ENCODE measurements around the gene ITPR3. TPM values are rescaled to one million over a fixed set of nuclear protein-coding genes. Genes with fewer than 3 reads are reported as not detected.

The ITPR3 gene
- total RNA-seq, 4 donors from 2014 or later: 76.8 to 101 (median 93.9) TPM

- Histone ChIP-seq H3K36me3 (peaks cover 2 to 90% (median 27%) of the 10 kb centered on the region in 3 donors), H3K9me3 (no peaks in the 10 kb centered on the region), H3K4me1 (peaks cover 0 to 27% (median 0%) of the 10 kb centered on the region in 4 donors), H3K27me3 (no peaks in the 10 kb centered on the region), H3K4me3 (no peak overlapping the region), H3K27ac (no peak overlapping the region)
- WGBS, 2 donors: 86 to 94% methylated on average over 21 of the region's 21 CpGs
- no peak for TF ChIP-seq CTCF (IDR thresholded peaks at IDR 0.05)
- TF ChIP-seq POLR2A (IDR thresholded peaks at IDR 0.05): no peak
- TF ChIP-seq EP300 (IDR thresholded peaks at IDR 0.05): no peak
- no peak for DNase-seq (ENCODE audit: low spot score in 2 of 2)
These were observed 49.1 kb downstream of the ITPR3 start for GRCh38 chr6:33670086-33670660.

GRCh38 chr6:33670971-33671743 is 50.0 kb downstream of the ITPR3 start:
- Histone ChIP-seq H3K4me1 (peaks cover 0 to 27% (median 0%) of the 10 kb centered on the region in 4 donors), H3K27me3 (no peaks in the 10 kb centered on the region), H3K9me3 (no peaks in the 10 kb centered on the region), H3K36me3 (peaks cover 2 to 90% (median 33%) of the 10 kb centered on the region in 3 donors), H3K27ac (peak overlapping the region in 1 of 4 donors; percentile 54), H3K4me3 (no peak overlapping the region)
- TF ChIP-seq CTCF (IDR thresholded peaks at IDR 0.05) (no peak), POLR2A (IDR thresholded peaks at IDR 0.05) (no peak), EP300 (IDR thresholded peaks at IDR 0.05) (no peak)
- no peak for DNase-seq (ENCODE audit: low spot score in 2 of 2)
- WGBS, 2 donors: 68 to 70% methylated on average over 29 to 30 of the region's 30 CpGs

- Histone ChIP-seq H3K9me3 (no peaks in the 10 kb centered on the region), H3K27me3 (no peaks in the 10 kb centered on the region), H3K36me3 (peaks cover 2 to 90% (median 33%) of the 10 kb centered on the region in 3 donors), H3K4me1 (peaks cover 0 to 30% (median under 1%) of the 10 kb centered on the region in 4 donors), H3K4me3 (no peak overlapping the region), H3K27ac (peak overlapping the region in 1 of 4 donors; percentile 54)
- no peak for DNase-seq (ENCODE audit: low spot score in 2 of 2)
- WGBS, 2 donors: 81 to 96% methylated on average over 3 of the region's 3 CpGs
- TF ChIP-seq POLR2A (IDR thresholded peaks at IDR 0.05) (no peak), EP300 (IDR thresholded peaks at IDR 0.05) (no peak), CTCF (IDR thresholded peaks at IDR 0.05) (no peak)
These were observed 50.6 kb downstream of the ITPR3 start for GRCh38 chr6:33671744-33672072.

GRCh38 chr6:33672808-33673207 is 51.7 kb downstream of the ITPR3 start:
- no peak overlapping the region for H3K4me3 ChIP-seq
- peaks cover 0 to 31% (median 4%) of the 10 kb centered on the region in 4 donors for H3K4me1 ChIP-seq
- peak overlapping the region in 2 of 4 donors; percentile 17 to 57 for H3K27ac ChIP-seq
- DNase-seq (ENCODE audit: low spot score in 2 of 2): peak; percentile 87 to 92
- H3K27me3 ChIP-seq: no peaks in the 10 kb centered on the region
- peaks cover 2 to 90% (median 25%) of the 10 kb centered on the region in 3 donors for H3K36me3 ChIP-seq
- WGBS, 2 donors: 6 to 10% methylated on average over 3 to 4 of the region's 5 CpGs
- TF ChIP-seq POLR2A (IDR thresholded peaks at IDR 0.05): no peak
- TF ChIP-seq EP300 (IDR thresholded peaks at IDR 0.05): peak in 1 of 2 donors; percentile 64
- TF ChIP-seq CTCF (IDR thresholded peaks at IDR 0.05): peak; percentile 31 to 79 (median 43)
- H3K9me3 ChIP-seq: no peaks in the 10 kb centered on the region

- no peak for DNase-seq (ENCODE audit: low spot score in 2 of 2)
- Histone ChIP-seq H3K9me3 (no peaks in the 10 kb centered on the region), H3K4me1 (peaks cover 0 to 29% (median 4%) of the 10 kb centered on the region in 4 donors), H3K27me3 (no peaks in the 10 kb centered on the region), H3K4me3 (no peak overlapping the region), H3K36me3 (peaks cover 2 to 90% (median 16%) of the 10 kb centered on the region in 3 donors), H3K27ac (peak overlapping the region in 1 of 4 donors; percentile 17)
- no peak for TF ChIP-seq CTCF (IDR thresholded peaks at IDR 0.05)
- TF ChIP-seq EP300 (IDR thresholded peaks at IDR 0.05): no peak
- no peak for TF ChIP-seq POLR2A (IDR thresholded peaks at IDR 0.05)
- 52 to 61% methylated on average over 7 of the region's 7 CpGs for WGBS, 2 donors
These were observed 52.7 kb downstream of the ITPR3 start for GRCh38 chr6:33673851-33674250.
